H1 (cell line): ENCODE measurements around the gene ALDOA. TPM values are rescaled to one million over a fixed set of nuclear protein-coding genes. Genes with fewer than 3 reads are reported as not detected.

Experiments used
- SIRT6 ChIP-seq: IDR thresholded peaks from one replicate; pipeline ENCODE4 v1.7.1; 2012; ENCODE audit warnings: low read length, inconsistent platforms
- polyA plus RNA-seq, 7 experiments: library from polyadenylated mRNA; depleted of rRNA in 3 of 7; stranded (reverse) in 5 of 7; unstranded in 2 of 7; fragments of >200 nt in 5 of 7; fragments of 200-250 nt in 2 of 7; gene quantifications; 1 replicate in 5 of 7; 2 replicates in 1 of 7; 4 replicates in 1 of 7; pipeline versions ENCODE4 v1.2.1 to v1.2.3, GENCODE V29; 2011 to 2013; ENCODE audit warnings: missing spikeins in 2 of 7, mixed read lengths in 2 of 7
- total RNA-seq: library from RNA; stranded (reverse); fragmentation: NEBNext Ultra II Directional; extraction: Animal tissue kit (Norgen Biotek cat#: 25700); gene quantifications from 2 replicates; pipeline ENCODE4 v1.2.1, GENCODE V29; 2021

The ALDOA gene
- total and polyA plus RNA-seq, 2 of the 8 experiments (the other 6 are each of a cell fraction or from before 2014, with no cell fraction given): 1,072 to 1,083 TPM

DNA sequence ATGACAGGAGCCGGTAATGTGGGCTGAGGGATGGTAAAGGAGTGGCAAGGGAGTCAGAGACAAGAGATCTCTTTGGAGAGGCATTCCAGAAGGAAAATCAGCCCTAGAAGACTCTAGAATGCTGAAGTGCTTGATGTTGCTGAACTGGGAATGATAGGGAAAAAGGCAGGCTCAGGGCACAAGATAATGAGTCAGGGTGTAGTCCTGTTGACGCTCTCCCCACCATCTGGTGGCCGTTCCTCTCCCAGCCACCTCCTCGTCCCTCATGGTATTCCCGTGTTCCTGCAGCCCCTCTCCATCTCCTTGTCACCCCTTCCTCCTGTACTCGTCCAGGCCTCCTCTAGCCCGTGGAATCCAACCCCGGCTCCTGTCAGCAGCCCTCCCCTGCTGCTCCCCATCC lies 11.1 kb upstream of the ALDOA start (continued):
- TF ChIP-seq SIRT6: no peak
